Measurements from ENCODE around the gene ABCC5.

GRCh38 chr3:183941216-183941615 lies 76.5 kb downstream of the ABCC5 start:
- no peak for TF ChIP-seq CTCF (IDR thresholded peaks at IDR 0.05; ENCODE audit: low read length)
- TF ChIP-seq EZH2 (IDR thresholded peaks at IDR 0.05; ENCODE audit: borderline replicate concordance, low read length): no peak

All from OCI-LY1 (cell line).